GM12892 (cell line): Measurements from ENCODE around the gene PRR5.

Experiments used
- POLR2A ChIP-seq: IDR thresholded peaks from 2 replicates; pipeline ENCODE4 v1.6.1; 2011; ENCODE audit warnings: low read depth, low read length, control low read depth
- POLR2AphosphoS5 ChIP-seq: IDR thresholded peaks from 2 replicates; pipeline ENCODE4 v1.6.1; 2011; ENCODE audit warnings: low read depth, low read length, control low read depth

DNA sequence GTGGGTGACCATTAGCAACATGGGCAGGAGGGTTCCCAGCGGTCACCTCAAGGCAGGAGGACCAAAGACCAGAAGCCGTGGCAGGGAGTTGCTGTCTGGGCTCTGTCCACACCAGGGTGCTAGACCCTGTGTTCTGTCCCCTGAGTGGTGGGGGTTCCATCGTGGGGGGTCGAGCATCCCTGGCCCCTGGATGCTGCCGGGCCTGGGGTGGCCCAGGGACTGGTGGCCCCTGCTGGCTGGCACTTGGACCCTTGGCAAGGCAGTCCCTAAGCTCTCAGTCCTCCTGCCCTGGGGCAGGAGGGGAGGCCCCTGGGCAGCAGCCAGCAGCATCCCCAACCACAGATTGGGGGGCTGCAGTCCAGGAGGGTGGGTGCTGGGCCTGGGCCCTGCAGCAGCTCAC is 37.0 kb downstream of the PRR5 start:
- no peak for TF ChIP-seq POLR2AphosphoS5
- no peak for TF ChIP-seq POLR2A
